Adrenal gland (tissue), 12 donors: ENCODE results near the gene HYOU1. TPM values are rescaled to one million over a fixed set of nuclear protein-coding genes. Genes with fewer than 3 reads are reported as not detected.

ENCODE experiments used
- DNase-seq, 7 donors: peaks; one replicate each; pipeline ENCODE4 v3.0.0-alpha.2; 2019 to 2020
- H3K27ac ChIP-seq, 5 donors: fragments of 200-600 bp; sonication (generic) in 4 of 5; 1 replicate in 3 of 5; 2 replicates in 2 of 5; pipeline versions ENCODE4 v1.5.1 to v1.8.0; 2016 to 2020; ENCODE audit warnings: mild to moderate bottlenecking in 1 of 5
- H3K27me3 ChIP-seq: fragments of 200-600 bp; 2 replicates; pipeline ENCODE4 v1.8.0; 2021
- H3K36me3 ChIP-seq, 2 donors: fragments of 200-600 bp; replicated peaks in 1 of 2; 1 replicate in 1 of 2; 2 replicates in 1 of 2; pipeline versions ENCODE4 v1.5.1 to v1.8.0; 2018 to 2022
- H3K4me1 ChIP-seq, 2 donors: fragments of 200-600 bp; replicated peaks in 1 of 2; 1 replicate in 1 of 2; 2 replicates in 1 of 2; pipeline versions ENCODE4 v1.5.1 to v1.8.0; 2018 to 2021
- H3K4me3 ChIP-seq, 4 donors: fragments of 200-600 bp; sonication (generic) in 3 of 4; one replicate each; pipeline ENCODE4 v1.5.1; 2016 to 2018
- H3K9me3 ChIP-seq, 3 donors: fragments of 200-600 bp; sonication (generic) in 1 of 3; replicated peaks in 1 of 3; 1 replicate in 2 of 3; 2 replicates in 1 of 3; pipeline versions ENCODE4 v1.5.1 to v1.8.0; 2016 to 2021
- CTCF ChIP-seq, 6 experiments: fragments of 450-650 bp in 4 of 6; fragments of 200-600 bp in 2 of 6; sonication (generic) in 1 of 6; IDR thresholded peaks; 1 replicate in 5 of 6; 2 replicates in 1 of 6; pipeline versions ENCODE4 v1.5.1 to v1.8.0; 2016 to 2021; ENCODE audit warnings: antibody characterized with exemption in 6 of 6, mild to moderate bottlenecking in 2 of 6, moderate library complexity in 1 of 6
- POLR2A ChIP-seq, 2 donors: fragments of 450-650 bp; IDR thresholded peaks; one replicate each; pipeline ENCODE4 v1.6.1; 2017; ENCODE audit warnings: antibody characterized with exemption in 2 of 2, mild to moderate bottlenecking in 2 of 2, moderate library complexity in 1 of 2
- WGBS, 4 donors: extraction: QIAGEN DNeasy Blood & Tissue Kit in 2 of 4; methylation state at CpG; one replicate each; pipeline versions ENCODE4 v1.1.5 to v1.1.7; 2013 to 2017; 5-methylcytosine and 5-hydroxymethylcytosine counted together
- intact Hi-C, 2 donors: fragments of 100-400 bp; cut with DNase I; formaldehyde crosslinking; loops; one replicate each; pipeline versions ENCODE4 v1.14.1 to v1.15.0; 2022 to 2023
- polyA plus RNA-seq, 3 donors: library from polyadenylated mRNA; stranded (reverse); fragments of 200-250 nt in 2 of 3; fragments of 350-450 nt in 1 of 3; fragmentation: Illumina TruSeq in 1 of 3; extraction: RNeasy Lipid Tissue Mini Kit (QIAGEN cat#74804) in 1 of 3; gene quantifications; one replicate each; pipeline ENCODE4 v1.2.3, GENCODE V29; 2013 to 2014
- total RNA-seq, 9 donors: library from RNA; depleted of rRNA in 4 of 9; stranded (reverse); fragments of >200 nt in 4 of 9; fragments of 120-200 nt in 1 of 9; fragmentation: NEBNext Ultra II Directional in 1 of 9; extraction: Animal tissue kit (Norgen Biotek cat#: 25700) in 1 of 9; gene quantifications; one replicate each; pipeline versions ENCODE4 v1.1.0 to v1.2.4, GENCODE V29; 2013 to 2023
- donor health status: healthy with polysubstance abuse.
- donor health status: Bipolar disorder and iron deficiency.
- donor health status: DM: yes; HTN: yes; CAD: no.
- donor health status: DM: no; HTN: no; CAD: no.
- donor health status: DM: no; HTN: no; CAD: no.
- donor health status: DM: yes; HTN: yes; CAD: no.

HYOU1 gene
- total and polyA plus RNA-seq, 12 donors = 43.5 to 301 (median 69.3) TPM

- WGBS, 4 donors = 61 to 76% (median 68%) methylated on average over 1 of the region's 1 CpG
- intact Hi-C loops = no loop called here
- peaks cover 0 to 48% of the 10 kb centered on the region in 2 donors for H3K36me3 ChIP-seq
Measured at GRCh38 chr11:119000906-119001305, 56.1 kb downstream of the HYOU1 start.

DNA sequence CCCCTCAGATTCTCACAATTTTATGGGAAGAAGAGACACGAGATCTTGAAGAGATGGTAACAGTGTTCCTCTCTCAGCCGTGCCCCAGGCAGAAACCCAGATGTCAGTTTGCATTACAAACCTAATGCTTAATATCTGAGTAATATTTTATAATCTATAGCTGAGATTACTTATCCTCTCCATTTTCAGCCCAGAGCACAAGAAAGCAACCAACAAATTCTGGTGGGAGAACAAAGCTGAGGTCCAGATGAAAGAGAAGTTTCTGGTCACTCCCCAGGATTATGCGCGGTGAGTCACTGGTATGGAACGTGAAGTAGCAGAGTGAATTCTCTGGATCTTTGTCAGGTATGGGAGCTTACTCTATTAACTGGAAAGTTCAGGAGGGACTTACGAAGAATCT is 58.2 kb downstream of the HYOU1 start:
- Histone ChIP-seq H3K27ac (peak overlapping the region in 4 of 5 donors; percentile 67 to 95 (median 78)), H3K9me3 (no peaks in the 10 kb centered on the region), H3K36me3 (peaks cover 0 to 35% of the 10 kb centered on the region in 2 donors), H3K4me3 (peak overlapping the region in 2 of 4 donors; percentile 53 to 79), H3K27me3 (no peaks in the 10 kb centered on the region), H3K4me1 (peaks cover 11 to 24% of the 10 kb centered on the region in 2 donors)
- 31 to 42% (median 34%) methylated on average over 6 of the region's 6 CpGs for WGBS, 4 donors
- peak in 1 of 2 donors; percentile 25 for TF ChIP-seq POLR2A (IDR thresholded peaks at IDR 0.05)
- TF ChIP-seq CTCF (IDR thresholded peaks at IDR 0.05) = no peak
- DNase-seq = peak in 6 of 7 donors; percentile 64 to 75 (median 66)
- intact Hi-C loops = no loop called here

More at GRCh38 chr11:119000906-119001305, 56.1 kb downstream of the HYOU1 start:
- TF ChIP-seq CTCF (IDR thresholded peaks at IDR 0.05) (no peak), POLR2A (IDR thresholded peaks at IDR 0.05) (no peak)
- no peak for DNase-seq
- Histone ChIP-seq H3K27ac (no peak overlapping the region), H3K9me3 (no peaks in the 10 kb centered on the region), H3K4me3 (no peak overlapping the region), H3K4me1 (peaks cover 11 to 24% of the 10 kb centered on the region in 2 donors), H3K27me3 (no peaks in the 10 kb centered on the region)

DNA sequence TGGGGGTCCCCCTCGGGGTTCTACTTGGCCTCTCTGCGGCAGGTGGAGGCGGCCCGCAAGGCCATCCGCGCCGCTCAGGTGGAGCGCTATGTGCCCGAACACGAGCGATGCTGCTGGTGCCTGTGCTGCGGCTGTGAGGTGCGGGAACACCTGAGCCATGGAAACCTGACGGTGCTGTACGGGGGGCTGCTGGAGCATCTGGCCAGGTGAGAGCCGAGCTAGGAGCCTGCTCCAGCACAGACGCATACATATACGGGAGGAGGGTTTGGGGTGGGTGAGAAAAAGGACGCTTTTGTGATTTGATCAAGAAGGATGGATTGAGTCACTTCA is 58.7 kb downstream of the HYOU1 start:
- Histone ChIP-seq H3K36me3 (peaks cover 0 to 32% of the 10 kb centered on the region in 2 donors), H3K27ac (peak overlapping the region in 4 of 5 donors; percentile 67 to 95 (median 78)), H3K9me3 (no peaks in the 10 kb centered on the region), H3K27me3 (no peaks in the 10 kb centered on the region), H3K4me3 (peak overlapping the region; percentile 35 to 86 (median 66)), H3K4me1 (peaks cover 11 to 24% of the 10 kb centered on the region in 2 donors)
- no peak for DNase-seq
- WGBS, 4 donors = 0 to 4% (median 2%) methylated on average over 1 to 19 of the region's 19 CpGs
- intact Hi-C loops = no loop called here
- TF ChIP-seq CTCF (IDR thresholded peaks at IDR 0.05) (no peak), POLR2A (IDR thresholded peaks at IDR 0.05) (no peak)

DNA sequence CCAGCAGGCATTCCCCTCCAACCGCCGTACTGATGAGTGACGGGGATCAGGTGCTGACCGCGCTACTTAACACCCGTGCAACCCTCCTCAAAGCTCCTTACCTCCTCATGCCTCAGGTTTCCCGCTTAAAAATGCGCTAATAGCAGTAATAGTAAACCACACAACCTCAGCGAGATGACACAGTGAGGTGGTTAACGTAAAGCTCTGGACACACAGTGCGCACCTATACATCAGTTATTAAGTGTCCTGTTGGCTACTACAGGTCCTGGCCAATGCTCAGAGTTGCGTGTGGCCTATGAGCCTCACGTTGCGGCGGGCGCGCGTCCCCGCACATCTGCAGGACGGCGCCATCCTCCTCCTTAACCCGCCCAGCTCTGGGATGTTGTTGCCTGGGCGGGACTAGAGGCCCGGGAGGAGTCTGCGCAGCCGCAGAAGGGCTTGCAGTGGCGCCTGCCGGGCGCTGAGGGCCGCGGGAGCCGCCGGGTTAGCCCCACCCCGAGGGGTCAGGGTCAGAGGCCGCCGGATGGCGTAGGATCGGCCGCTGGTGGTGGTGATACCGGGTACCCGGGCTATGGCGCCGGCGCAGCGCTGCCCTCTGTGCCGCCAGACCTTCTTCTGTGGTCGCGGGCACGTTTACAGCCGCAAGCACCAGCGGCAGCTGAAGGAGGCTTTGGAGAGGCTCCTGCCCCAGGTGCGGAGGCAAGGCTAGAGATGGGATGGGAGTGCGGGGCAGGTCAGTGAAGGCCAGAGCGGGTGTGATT is 59.2 kb downstream of the HYOU1 start, which contains the start of gene CENATAC:
TSS of gene CENATAC (plus strand) at position 512 of the 761 bp plus-strand sequence. CDS start at position 572, 60 bp downstream.
- H3K4me3 ChIP-seq = peak within 1 kb of the TSS; percentile 35 to 86 (median 66)
- H3K36me3 ChIP-seq = peaks cover 0 to 31% of the 10 kb centered on the region in 2 donors
- no peaks in the 10 kb centered on the region for H3K27me3 ChIP-seq
- H3K4me1 ChIP-seq = peaks cover 11 to 24% of the 10 kb centered on the region in 2 donors
- peak in 2 of 6 experiments; percentile 16 to 17 for TF ChIP-seq CTCF (IDR thresholded peaks at IDR 0.05)
- TF ChIP-seq POLR2A (IDR thresholded peaks at IDR 0.05) = peak; percentile 49 to 80
- H3K9me3 ChIP-seq = no peaks in the 10 kb centered on the region
- intact Hi-C loops = no loop called here
- 0 to 4% (median 0%) methylated on average over 5 to 54 of the region's 54 CpGs for WGBS, 4 donors
- DNase-seq = peak; percentile 93 to 97 (median 95)
- peak within 1 kb of the TSS in 4 of 5 donors; percentile 67 to 95 (median 78) for H3K27ac ChIP-seq
